ENCODE data around the gene CDV3.

DNA sequence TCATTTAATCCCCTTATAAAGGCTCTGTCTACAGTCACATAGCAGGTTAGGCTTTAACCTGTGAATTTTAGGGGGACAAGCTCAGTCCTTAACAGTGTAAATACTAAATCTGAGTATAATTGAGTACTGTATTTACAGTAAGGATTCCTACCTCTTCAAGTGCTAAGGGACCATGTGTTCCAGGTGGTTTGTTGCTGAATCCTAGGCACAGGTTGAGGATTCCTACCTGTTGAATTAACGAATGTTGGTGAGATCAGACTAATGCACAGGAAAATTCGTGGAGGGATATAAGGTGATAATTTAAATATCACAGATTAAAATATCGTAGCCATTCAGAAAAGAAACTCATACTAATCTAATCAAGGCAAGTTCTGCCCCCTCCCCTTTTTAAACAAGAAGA lies 24.9 kb downstream of the CDV3 start:
- TF ChIP-seq POLR2AphosphoS5 (IDR thresholded peaks at IDR 0.05; ENCODE audit: insufficient read depth, low read depth, low read length) = no peak
- TF ChIP-seq POLR2A (IDR thresholded peaks at IDR 0.05; ENCODE audit: low read depth, low read length) = no peak
- TF ChIP-seq, protein P1, sequence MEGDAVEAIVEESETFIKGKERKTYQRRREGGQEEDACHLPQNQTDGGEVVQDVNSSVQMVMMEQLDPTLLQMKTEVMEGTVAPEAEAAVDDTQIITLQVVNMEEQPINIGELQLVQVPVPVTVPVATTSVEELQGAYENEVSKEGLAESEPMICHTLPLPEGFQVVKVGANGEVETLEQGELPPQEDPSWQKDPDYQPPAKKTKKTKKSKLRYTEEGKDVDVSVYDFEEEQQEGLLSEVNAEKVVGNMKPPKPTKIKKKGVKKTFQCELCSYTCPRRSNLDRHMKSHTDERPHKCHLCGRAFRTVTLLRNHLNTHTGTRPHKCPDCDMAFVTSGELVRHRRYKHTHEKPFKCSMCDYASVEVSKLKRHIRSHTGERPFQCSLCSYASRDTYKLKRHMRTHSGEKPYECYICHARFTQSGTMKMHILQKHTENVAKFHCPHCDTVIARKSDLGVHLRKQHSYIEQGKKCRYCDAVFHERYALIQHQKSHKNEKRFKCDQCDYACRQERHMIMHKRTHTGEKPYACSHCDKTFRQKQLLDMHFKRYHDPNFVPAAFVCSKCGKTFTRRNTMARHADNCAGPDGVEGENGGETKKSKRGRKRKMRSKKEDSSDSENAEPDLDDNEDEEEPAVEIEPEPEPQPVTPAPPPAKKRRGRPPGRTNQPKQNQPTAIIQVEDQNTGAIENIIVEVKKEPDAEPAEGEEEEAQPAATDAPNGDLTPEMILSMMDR (IDR thresholded peaks at IDR 0.05; ENCODE audit: extremely low read depth in 1 of 2, insufficient read depth in 1 of 2, low read depth in 1 of 2, low read length in 2 of 2) = no peak
- TF ChIP-seq EZH2 (IDR thresholded peaks at IDR 0.05; ENCODE audit: borderline replicate concordance, low read depth, low read length, severe bottlenecking) = no peak
- no peak for TF ChIP-seq JUN (IDR thresholded peaks at IDR 0.05; ENCODE audit: borderline replicate concordance, insufficient read depth, insufficient read length, low read depth)
- TF ChIP-seq, protein P2, sequence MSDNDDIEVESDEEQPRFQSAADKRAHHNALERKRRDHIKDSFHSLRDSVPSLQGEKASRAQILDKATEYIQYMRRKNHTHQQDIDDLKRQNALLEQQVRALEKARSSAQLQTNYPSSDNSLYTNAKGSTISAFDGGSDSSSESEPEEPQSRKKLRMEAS (IDR thresholded peaks at IDR 0.05; ENCODE audit: insufficient read depth, insufficient read length) = no peak
- no peak for TF ChIP-seq FOS (IDR thresholded peaks at IDR 0.05; ENCODE audit: borderline replicate concordance, insufficient read depth, low read length)
- TF ChIP-seq MYC (IDR thresholded peaks at IDR 0.05; ENCODE audit: low read depth, low read length) = no peak
- no peak for TF ChIP-seq GATA2 (IDR thresholded peaks at IDR 0.05; ENCODE audit: insufficient read depth, insufficient read length, low read depth, low read length)

Data from endothelial cell of umbilical vein (primary cell).